Inferior parietal cortex (tissue), 1 donor: ENCODE measurements around the gene POU2F3.

Experiments
- DNase-seq: peaks from one replicate; pipeline ENCODE4 v3.0.0-alpha.2; 2016; ENCODE audit errors: extremely low spot score

Gene POU2F3

DNA sequence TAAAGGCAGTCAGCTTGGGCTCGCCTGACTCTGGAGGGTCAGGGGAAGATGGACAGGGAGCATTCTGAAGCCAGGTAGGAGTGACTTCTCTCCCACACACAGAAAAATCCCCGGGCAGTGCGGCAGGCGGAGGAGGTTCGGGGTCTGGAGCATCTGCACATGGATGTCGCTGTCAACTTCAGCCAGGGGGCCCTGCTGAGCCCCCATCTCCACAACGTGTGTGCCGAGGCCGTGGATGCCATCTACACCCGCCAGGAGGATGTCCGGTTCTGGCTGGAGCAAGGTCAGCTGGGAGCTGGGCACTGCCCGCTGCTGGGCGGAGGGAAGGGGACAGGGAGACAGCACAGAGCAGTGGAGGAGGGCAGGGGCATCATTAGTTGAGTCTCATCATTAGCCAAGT, 13.2 kb upstream of the POU2F3 start:
- no peak for DNase-seq

DNA sequence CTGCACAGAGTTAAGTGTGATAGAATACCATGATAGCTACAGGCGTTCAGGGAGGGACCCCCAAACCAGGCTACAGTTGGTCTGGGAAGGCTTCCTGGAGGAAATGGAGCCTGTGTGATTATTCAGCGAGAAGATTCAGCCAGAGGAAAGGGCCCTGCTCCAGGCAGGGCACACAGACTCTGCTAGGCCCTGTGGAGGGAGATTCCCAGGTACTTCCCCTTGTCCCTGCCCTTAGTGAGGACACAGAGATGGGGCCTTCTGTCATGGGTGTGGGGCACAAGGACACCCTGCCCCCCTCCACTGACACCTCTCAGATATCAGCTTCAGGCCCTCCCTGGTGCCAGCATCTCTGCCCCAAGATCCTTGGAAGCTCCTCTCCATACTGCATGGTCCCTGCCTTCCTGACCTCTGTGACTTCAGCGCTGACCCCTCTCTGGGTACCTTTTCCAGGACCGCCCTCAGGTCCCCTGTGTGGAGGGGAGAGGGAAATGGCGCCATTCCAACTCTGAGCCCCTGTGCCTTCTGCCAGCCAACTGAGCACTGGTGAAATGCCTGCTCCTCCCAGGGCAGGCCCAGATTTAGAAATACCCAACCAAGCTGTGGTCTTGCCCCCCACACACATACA, 12.6 kb upstream of the POU2F3 start:
- DNase-seq = no peak

DNA sequence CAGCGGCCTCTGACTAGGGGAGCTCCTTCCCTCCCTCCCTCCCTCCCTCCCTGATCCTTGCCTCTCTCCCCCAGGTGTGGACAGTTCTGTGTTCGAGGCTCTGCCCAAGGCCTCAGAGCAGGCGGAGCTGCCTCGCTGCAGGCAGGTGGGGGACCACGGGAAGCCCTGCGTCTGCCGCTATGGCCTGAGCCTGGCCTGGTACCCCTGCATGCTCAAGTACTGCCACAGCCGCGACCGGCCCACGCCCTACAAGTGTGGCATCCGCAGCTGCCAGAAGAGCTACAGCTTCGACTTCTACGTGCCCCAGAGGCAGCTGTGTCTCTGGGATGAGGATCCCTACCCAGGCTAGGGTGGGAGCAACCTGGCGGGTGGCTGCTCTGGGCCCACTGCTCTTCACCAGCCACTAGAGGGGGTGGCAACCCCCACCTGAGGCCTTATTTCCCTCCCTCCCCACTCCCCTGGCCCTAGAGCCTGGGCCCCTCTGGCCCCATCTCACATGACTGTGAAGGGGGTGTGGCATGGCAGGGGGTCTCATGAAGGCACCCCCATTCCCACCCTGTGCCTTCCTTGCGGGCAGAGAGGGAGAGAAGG, 11.1 kb upstream of the POU2F3 start:
- DNase-seq = no peak

- DNase-seq = peak; percentile 61
These were observed 10.2 kb upstream of the POU2F3 start for GRCh38 chr11:120229451-120230424.

DNA sequence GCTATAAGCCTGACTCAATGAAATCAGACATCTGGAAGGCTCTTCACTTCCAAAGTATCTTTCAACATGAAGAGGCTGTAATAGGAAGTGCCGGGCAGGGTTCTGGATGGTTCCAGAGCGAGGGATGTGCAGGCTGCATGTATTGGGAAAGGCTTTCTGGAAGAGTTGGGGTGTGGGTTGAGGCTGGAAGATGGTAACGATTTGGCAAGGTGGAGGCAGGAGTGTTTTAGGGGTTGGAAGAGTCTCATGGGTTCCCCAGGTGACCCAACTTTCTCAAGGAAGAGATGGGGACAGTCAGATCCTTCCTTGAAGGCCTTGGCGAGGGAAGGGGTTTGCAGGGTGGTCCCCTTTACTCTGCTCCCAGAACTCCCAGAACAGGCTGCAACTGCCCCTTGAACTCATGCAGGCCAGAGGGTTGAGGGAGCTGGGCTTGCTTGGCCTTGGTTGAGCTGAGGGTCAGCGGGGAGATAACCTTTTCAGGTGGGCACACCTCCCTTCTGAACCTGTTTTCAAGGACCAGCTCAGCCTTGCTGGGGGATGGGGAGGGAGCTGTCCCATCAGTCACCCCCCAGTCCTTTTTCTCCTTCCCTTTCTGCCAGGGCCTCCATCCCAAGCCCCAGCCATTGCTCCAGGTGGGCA, 9.4 kb upstream of the POU2F3 start:
- DNase-seq = no peak

DNA sequence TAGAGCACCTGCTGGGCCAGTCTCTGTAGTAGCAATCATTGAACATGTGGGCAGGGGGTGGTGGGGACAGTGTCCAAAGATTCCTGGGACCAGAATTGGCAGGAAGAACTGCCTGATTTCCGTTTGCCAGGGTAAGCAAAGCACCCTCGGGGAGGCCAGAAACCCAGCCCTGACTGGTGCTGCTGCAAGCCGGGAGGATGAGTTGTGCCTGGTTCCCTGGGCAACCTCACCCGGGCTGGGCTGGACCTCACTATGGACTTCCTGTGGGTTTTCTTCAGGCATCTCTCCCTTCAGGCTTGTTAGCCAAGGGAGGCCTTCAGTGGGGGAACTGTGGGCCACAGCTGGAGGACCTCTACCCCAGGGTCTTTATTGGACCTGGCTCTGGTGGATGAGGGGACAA, 8.0 kb upstream of the POU2F3 start:
- no peak for DNase-seq

DNA sequence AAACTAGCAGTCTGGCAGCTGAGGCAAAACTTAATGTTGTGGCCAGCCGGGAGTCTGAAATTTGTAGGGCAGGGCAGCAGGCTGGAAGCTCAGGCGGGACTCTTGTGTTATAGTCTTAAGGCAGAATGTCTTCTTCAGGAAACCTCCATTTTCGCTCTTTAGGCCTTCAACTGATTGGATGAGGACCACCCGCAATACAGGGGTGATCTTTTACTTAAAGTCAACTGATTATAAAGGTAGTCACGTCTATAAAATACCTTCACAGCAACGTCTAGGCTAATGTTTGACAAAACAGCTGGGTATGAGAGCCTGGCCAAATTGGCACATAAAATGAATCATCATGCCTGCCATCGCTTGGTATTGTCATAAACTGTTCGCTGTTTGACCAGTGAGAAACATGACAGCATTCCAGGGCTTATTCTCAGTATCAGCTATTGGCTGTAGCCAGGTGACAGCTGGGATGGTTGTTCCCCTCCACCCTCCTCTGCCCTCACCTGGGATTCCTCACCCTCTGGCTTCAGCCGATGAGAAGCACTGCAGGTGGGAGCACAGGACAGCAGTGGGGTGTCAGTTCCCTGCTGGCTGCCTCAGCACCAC, 6.6 kb upstream of the POU2F3 start:
- DNase-seq = no peak

DNA sequence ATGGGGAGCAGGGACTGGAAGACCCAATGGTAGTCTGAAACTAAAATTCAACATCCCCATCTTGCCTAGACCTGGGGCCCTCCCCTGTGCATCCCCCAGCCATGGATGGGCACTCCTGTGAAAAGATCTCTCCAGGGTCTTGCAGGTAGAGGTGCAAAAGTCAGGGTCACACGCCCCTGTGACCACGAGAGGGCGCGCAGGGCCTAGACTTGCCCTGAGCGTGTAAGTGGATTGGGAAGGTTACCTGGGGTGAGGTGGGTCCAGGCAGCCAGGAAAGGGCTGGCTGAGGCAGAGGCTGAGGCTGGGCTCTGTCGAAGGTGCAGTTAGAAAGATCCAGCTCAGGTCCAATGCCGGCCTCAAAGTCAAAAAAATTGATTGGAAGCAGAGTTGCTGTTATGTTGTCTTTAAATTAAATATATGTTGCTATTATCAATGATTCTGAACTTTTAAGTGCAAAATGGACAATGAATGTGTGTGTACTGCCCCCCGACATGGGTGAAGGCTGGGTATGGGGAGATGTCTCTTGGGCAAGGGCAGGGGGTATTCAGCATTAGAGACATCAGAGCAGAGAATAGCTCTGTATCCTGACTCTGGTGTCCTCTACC, 4.8 kb upstream of the POU2F3 start:
- DNase-seq = no peak

DNA sequence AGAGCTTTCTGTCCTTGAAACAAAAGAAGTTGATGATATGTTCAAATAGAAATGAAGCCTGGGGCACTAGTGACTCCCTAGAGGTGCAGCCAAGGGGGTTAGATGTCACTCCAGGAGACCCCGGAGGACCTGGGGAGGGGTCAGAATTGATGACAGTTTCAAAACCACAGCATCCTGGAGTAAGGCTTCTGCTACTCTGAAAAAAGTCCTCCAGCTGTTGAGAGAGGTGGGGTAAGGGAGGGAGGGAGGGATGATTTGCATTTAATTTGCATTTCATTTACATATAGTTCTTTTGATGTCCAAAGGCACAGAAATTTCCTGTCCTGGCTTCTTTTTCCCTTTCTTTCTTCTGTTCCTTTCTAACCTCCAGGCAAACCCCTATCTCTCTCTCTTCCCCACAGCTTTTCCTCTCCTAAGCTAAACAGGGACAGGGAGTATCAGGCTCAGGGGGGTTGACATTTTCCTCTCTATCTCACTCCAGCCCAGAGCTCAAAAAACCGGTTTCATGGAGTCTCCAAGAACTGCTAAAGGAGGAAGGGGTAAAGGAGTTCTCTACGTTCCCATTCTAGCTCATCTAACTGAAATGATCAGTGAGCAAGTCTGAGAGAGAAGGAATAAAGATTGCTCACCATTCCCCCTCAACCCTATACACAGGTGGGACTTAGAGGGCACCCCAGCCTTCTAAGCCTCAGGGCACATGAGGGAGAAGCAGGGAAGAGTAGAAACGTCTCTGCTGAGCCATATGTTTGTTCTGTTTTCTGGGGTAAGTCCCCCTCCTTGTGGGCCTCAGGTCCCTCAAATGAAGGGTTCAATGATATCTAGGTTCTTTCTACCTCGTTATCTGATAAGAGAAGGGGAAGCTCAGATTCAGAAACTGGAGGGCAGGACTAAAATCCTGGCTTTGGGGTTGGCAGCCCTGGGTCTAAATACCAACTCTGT, 3.5 kb upstream of the POU2F3 start:
- no peak for DNase-seq

DNA sequence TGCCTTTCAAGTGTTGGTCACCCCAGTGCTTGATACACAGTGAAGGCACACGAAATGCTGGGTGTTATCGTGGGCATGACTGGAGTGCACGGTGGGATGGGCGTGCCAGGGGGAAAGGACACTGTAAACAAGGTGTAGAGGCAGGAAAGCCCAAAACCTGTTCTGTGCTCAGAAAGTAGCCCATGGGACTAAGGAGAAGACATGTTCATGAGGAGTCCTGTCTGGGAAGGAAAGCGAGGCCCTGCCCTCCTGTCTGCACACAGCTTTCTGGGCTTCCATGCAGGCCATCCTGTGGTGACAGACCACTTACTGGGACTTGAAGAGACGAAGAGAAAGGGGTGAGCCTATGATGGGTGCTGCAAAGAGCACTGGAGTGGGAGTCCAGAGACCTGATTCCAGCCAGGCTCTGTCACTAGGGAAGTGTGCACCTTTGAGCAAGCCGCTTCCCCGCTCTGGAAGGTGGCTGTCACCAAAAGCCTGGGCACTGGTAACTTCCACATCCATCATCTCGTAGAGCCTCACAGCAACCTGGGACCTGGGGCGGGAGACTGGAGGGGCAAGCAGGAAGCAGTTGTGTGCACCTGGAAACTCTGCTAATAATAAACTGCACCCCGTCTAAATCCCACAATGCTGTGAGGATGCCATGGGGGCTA, 846 bp upstream of the POU2F3 start:
- no peak for DNase-seq

DNA sequence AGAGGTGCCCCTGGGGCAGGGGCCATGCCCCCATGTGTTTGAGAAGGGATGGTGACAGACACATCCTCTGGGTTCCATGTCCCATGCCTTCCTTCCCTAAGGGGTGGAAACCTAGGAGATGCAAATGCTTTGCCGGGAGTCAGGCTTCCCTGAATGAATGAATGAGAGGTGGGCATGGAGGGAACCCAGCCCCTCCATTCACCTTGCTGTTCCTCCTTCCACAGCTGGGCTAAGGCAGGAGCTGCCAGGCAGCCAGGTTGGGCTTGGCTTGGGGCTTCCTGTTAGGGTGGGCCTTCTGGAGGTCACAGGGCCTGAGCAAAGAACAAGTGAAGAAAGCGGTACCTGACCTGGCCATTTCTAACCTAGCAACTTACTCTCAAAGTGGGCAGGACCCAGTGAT, 926 bp downstream of the POU2F3 start:
- no peak for DNase-seq

GRCh38 chr11:120241277-120241676, 1.3 kb downstream of the POU2F3 start:
- DNase-seq = no peak

GRCh38 chr11:120243221-120243620, 3.3 kb downstream of the POU2F3 start:
- DNase-seq = no peak

GRCh38 chr11:120244476-120245365, 4.8 kb downstream of the POU2F3 start:
- no peak for DNase-seq

- DNase-seq = no peak
These were observed 5.5 kb downstream of the POU2F3 start for GRCh38 chr11:120245434-120245833.

- no peak for DNase-seq
These were observed 8.8 kb downstream of the POU2F3 start for GRCh38 chr11:120248551-120249278.

DNA sequence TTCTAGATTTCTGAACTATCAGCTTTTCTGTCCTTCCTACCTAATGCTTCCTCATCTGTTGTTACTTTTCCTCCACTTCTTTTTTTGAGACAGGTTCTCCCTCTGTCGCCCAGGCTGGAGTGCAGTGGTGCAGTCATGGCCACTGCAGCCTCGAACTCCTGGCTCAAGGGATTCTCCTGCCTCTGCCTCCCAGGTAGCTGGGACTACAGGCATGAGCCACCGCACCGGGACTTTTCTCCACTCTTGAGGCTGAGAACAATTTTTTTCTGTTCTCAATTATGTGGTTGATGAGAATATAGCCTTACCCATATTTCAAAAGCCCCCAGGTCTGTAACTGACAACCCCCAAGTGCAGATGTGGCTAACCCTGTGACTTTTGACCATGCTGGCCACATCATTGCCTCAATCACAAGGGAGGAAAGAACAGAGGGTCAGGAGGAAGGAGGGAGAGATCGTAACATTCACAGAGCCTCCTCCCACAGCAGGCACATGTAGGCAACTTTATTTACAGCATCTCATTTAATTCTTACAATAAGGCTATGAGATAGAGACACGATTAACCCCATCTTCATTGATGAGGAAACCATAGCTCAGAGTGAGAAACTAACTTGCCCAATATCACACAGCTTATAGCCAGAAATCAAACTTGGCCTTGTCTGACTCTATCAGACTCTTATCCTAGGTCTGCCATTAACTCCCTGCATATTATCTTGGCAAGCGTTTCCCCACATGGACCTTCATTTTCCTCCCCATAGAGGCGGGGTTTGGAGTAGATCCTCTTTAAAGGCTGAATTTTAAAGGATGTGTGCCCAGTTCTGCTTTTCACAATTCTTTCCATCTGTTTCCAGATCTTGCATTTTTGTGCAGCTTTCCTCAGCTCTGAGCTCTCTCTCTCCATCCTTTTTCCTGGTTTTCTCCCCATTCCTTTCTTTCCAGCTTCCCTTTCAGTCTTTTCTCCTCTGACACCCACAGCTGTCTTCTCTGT, 9.6 kb downstream of the POU2F3 start:
- no peak for DNase-seq
